ENCODE measurements around the gene MSI2. TPM values are rescaled to one million over a fixed set of nuclear protein-coding genes. Genes with fewer than 3 reads are reported as not detected.

The MSI2 gene
- total and polyA plus RNA-seq, 2 donors (not counting 3 experiments of a cell fraction or from before 2014, with no cell fraction given) = 20.9 to 59.3 TPM

DNA sequence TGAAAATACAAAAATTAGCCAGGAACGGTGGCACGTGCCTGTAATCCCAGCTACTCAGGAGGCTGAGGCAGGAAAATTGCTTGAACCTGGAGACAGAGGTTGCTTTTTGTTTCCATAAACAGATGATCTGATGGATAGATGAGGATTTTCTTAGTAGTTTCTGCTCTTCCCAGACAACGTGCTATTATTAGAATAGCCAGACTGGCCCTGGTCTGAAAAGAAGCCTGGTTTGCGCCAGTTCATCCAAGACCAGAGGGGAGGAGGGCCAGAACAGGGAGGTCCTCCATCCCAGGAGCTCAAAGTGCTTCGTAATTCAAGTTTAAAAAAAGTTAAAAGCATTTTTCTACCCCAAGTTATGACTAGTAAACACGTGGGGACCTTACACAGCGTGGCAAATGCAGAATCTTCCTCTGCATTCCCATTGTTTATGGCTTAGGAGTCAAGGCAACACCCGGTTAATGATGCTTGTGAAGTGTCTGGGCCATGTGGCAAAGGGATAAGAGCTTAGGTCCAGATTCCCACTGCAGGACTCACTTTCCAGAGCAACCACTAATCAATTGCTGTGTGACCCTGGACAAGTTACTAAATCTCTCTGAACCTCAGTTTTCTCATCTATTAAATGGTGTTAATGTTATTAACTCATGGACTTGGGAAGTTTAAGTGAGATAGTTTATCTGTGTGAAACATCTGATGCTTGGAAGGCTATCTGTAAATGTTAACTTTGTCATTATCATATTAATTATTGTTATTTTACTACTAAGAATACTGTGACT, 283.4 kb downstream of the MSI2 start:
- FAIRE-seq (no peak), DNase-seq (ENCODE audit: low read depth, low spot score) (no peak)
- Histone ChIP-seq H3K27me3 (ENCODE audit: control insufficient read depth in 2 of 2, insufficient read depth in 2 of 2, low read length in 2 of 2) (no peaks in the 10 kb centered on the region), H3K36me3 (ENCODE audit: control insufficient read depth in 2 of 2, extremely low read depth in 1 of 2, insufficient read depth in 2 of 2, low read length in 2 of 2) (no peaks in the 10 kb centered on the region), H4K20me1 (replicated peaks; ENCODE audit: control insufficient read depth, extremely low read depth, insufficient read depth, low read length) (no peaks in the 10 kb centered on the region), H3K4me1 (ENCODE audit: control insufficient read depth, extremely low read depth, insufficient read depth, low read length) (peaks cover 6% of the 10 kb centered on the region), H2AFZ (ENCODE audit: low read depth, low read length) (no peak overlapping the region), H3K4me3 (replicated peaks in 1 of 3; ENCODE audit: insufficient read depth in 1 of 3, low read depth in 1 of 3, low read length in 3 of 3) (no peak overlapping the region), H3K27ac (ENCODE audit: insufficient read depth, low read depth, low read length) (no peak overlapping the region), H3K4me2 (ENCODE audit: insufficient read depth, low read length) (no peak overlapping the region), H3K9me3 (replicated peaks; ENCODE audit: control insufficient read depth, insufficient read depth, low read length) (no peaks in the 10 kb centered on the region), H3K9ac (replicated peaks; ENCODE audit: extremely low read depth, insufficient read depth, low read length) (no peak overlapping the region), H3K9me1 (replicated peaks; ENCODE audit: control insufficient read depth, extremely low read depth, insufficient read depth, low read length) (no peaks in the 10 kb centered on the region), H3K79me2 (ENCODE audit: control insufficient read depth, insufficient read depth, low read length) (no peaks in the 10 kb centered on the region)
- intact Hi-C loops (cut with micrococcal nuclease) = no loop called here
- CTCF ChIA-PET = no interaction called here
- dilution Hi-C loops (cut with MboI; ENCODE audit: extremely low pct_ligation_motif_present, low sequenced_read_pairs) = no loop called here
- TF ChIP-seq, protein P1, sequence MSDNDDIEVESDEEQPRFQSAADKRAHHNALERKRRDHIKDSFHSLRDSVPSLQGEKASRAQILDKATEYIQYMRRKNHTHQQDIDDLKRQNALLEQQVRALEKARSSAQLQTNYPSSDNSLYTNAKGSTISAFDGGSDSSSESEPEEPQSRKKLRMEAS (IDR thresholded peaks at IDR 0.05; ENCODE audit: insufficient read depth, insufficient read length) = no peak
- TF ChIP-seq POLR2A (IDR thresholded peaks at IDR 0.05; ENCODE audit: low read depth, low read length) (no peak), POLR2AphosphoS5 (IDR thresholded peaks at IDR 0.05; ENCODE audit: insufficient read depth, low read depth, low read length) (no peak), EZH2 (IDR thresholded peaks at IDR 0.05; ENCODE audit: borderline replicate concordance, low read depth, low read length, severe bottlenecking) (no peak), MYC (IDR thresholded peaks at IDR 0.05; ENCODE audit: low read depth, low read length) (no peak), FOS (IDR thresholded peaks at IDR 0.05; ENCODE audit: borderline replicate concordance, insufficient read depth, low read length) (no peak), JUN (IDR thresholded peaks at IDR 0.05; ENCODE audit: borderline replicate concordance, insufficient read depth, insufficient read length, low read depth) (no peak), GATA2 (IDR thresholded peaks at IDR 0.05; ENCODE audit: insufficient read depth, insufficient read length, low read depth, low read length) (no peak)
- TF ChIP-seq, protein P2, sequence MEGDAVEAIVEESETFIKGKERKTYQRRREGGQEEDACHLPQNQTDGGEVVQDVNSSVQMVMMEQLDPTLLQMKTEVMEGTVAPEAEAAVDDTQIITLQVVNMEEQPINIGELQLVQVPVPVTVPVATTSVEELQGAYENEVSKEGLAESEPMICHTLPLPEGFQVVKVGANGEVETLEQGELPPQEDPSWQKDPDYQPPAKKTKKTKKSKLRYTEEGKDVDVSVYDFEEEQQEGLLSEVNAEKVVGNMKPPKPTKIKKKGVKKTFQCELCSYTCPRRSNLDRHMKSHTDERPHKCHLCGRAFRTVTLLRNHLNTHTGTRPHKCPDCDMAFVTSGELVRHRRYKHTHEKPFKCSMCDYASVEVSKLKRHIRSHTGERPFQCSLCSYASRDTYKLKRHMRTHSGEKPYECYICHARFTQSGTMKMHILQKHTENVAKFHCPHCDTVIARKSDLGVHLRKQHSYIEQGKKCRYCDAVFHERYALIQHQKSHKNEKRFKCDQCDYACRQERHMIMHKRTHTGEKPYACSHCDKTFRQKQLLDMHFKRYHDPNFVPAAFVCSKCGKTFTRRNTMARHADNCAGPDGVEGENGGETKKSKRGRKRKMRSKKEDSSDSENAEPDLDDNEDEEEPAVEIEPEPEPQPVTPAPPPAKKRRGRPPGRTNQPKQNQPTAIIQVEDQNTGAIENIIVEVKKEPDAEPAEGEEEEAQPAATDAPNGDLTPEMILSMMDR (IDR thresholded peaks at IDR 0.05; ENCODE audit: extremely low read depth in 1 of 2, insufficient read depth in 1 of 2, low read depth in 1 of 2, low read length in 2 of 2) = no peak
- no TSS peak for BruUV-seq (replicated peaks)
- POLR2A ChIA-PET = no interaction called here

All from endothelial cell of umbilical vein (primary cell).